Epithelial cell of esophagus (primary cell): ENCODE measurements around the gene TIMM9.
A peak's percentile ranks its signal among the peaks of the same experiment; 100 is the strongest.

ENCODE experiments used
- DNase-seq: peaks from one replicate; pipeline ENCODE4 v3.0.0; 2010; ENCODE audit warnings: low read depth
- H3K4me3 ChIP-seq: 2 replicates; pipeline ENCODE4 v1.5.1; 2011; ENCODE audit warnings: mild to moderate bottlenecking, low read length, control low read depth
- TF ChIP-seq, protein P1 (sequence below): IDR thresholded peaks from 2 replicates; pipeline ENCODE4 v1.5.1; 2011; ENCODE audit warnings: low read depth, mild to moderate bottlenecking, low read length, control low read depth, inconsistent platforms; ENCODE audit not compliant: insufficient read depth; ENCODE audit errors: missing control alignments

TIMM9 gene

DNA sequence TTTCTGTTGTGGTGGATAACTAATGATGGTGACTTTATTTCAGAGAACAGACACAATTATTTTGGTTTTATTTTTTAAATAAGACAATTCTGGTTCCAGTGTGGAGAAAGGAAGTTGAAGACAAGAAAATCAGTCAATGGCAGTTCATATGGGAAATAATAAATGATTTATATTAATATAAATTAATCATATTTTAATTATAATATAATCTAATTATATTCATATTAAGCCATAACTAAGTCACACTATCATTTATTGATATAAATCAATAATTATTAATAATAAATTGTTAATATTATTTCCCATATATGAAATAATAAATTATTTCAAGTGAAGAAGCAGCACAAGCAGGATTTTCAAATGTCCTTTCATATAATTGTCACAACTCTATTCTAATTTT is 28.8 kb downstream of the TIMM9 start:
- no peak overlapping the region for H3K4me3 ChIP-seq
- TF ChIP-seq, protein P1, sequence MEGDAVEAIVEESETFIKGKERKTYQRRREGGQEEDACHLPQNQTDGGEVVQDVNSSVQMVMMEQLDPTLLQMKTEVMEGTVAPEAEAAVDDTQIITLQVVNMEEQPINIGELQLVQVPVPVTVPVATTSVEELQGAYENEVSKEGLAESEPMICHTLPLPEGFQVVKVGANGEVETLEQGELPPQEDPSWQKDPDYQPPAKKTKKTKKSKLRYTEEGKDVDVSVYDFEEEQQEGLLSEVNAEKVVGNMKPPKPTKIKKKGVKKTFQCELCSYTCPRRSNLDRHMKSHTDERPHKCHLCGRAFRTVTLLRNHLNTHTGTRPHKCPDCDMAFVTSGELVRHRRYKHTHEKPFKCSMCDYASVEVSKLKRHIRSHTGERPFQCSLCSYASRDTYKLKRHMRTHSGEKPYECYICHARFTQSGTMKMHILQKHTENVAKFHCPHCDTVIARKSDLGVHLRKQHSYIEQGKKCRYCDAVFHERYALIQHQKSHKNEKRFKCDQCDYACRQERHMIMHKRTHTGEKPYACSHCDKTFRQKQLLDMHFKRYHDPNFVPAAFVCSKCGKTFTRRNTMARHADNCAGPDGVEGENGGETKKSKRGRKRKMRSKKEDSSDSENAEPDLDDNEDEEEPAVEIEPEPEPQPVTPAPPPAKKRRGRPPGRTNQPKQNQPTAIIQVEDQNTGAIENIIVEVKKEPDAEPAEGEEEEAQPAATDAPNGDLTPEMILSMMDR, result no peak
- no peak for DNase-seq

DNA sequence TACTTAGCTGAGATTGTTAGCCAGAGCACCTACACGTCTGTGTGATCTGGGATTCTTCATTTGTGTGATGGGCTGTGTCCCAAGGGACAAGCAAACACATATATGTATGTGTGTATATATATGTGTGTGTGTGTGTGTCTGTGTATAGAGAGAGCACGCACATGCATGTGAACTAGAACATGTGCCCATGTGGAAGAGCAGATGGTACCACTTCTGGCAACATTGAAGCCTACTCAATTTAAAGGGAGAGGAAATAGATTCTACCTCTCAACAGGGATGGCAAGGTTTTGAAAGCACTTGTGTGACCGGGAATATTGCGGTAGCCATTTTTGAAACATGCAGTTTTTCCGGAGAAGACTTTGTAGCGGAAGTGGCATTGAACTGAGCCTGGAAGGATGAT is 30.2 kb downstream of the TIMM9 start:
- TF ChIP-seq, protein P1, result no peak
- no peak overlapping the region for H3K4me3 ChIP-seq
- no peak for DNase-seq

DNA sequence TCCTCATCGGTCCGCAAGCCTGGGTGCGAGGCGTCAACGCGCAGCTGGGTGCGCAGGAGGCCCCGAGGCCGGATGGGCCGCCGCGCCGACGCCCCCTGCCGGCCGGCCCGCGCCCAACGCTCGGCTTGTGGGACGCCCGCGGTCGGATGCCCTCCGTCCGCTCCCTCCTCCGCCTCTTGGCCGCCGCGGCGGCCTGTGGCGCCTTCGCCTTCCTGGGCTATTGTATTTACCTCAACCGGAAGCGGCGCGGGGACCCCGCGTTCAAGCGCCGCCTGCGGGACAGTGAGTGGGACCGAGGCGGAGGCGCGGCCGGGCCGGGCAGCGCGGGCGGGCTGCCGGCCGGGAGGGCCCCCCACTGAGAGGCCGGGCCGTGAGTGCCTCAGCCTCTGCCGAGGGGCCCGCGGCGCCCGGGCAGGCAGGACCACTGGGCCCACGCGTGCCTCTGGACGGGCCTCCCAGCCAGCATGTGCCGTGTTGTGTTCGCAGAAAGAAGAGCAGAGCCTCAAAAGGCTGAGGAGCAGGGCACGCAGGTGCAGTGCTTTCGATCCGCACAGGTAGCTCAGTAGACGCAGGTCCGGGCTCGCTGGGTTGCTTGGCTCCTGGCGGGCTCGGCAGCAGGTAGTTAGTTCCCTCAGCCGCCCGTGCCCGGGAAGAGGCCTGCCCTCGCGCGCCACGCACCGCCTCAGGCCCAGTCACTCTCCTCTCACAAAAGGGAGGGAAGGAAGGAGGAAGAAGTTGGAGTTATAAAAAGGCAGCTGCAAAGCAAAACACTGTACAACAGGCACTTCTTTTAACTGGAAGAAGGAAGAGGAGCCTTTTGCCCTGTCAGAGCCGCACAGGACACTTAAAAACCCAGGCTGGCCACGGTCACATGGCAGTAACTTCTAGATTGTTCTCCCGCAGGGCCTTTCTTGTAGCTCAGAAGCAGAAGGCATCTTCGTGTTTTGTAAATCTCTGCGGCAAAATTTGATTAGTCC is 31.2 kb downstream of the TIMM9 start, which contains the start of gene TOMM20L:
Gene TOMM20L, plus strand, starts transcription at position 119 of the 977 bp plus-strand sequence. Its CDS starts 28 bp downstream, at position 147.
- peak within 1 kb of the TSS; percentile 39 for H3K4me3 ChIP-seq
- TF ChIP-seq, protein P1, result no peak
- DNase-seq, result peak; percentile 80

DNA sequence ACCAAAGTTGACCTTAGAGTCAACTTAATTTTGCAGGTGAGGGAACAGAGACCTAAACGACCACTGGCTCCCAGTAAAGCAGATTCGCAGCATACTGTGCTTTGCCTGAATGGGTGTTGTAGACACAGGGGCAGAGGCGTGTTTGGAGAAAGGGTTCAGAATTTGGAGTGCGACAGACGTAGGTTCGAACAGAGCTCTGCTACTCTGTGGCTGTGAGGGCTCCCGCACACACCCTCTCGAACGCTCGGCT is 31.8 kb downstream of the TIMM9 start:
- H3K4me3 ChIP-seq, result peak overlapping the region; percentile 31
- TF ChIP-seq, protein P1, result peak; percentile 15
- no peak for DNase-seq

DNA sequence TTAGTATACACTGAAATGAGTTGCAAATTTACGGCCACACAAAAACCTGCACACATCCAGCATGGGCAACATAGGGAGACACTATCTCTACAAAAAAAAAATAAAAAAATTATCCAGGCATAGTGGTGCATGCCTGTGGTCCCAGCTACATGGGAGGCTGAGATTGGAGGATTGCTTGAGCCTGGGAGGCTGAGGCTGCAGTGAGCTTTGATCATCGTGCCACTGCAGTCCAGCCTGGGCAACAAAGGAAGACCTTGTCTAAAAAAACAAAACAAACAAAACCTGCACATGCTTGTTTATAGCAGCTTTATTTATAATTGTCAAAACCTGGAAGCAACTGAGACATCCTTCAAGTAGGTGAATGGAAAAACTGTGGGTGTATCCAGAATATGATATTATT is 36.5 kb downstream of the TIMM9 start:
- no peak for DNase-seq
- TF ChIP-seq, protein P1, result no peak
- H3K4me3 ChIP-seq, result no peak overlapping the region

- TF ChIP-seq, protein P1, result no peak
- no peak for DNase-seq
- no peak overlapping the region for H3K4me3 ChIP-seq
Measured at GRCh38 chr14:58376791-58377190, 50.5 kb downstream of the TIMM9 start.

GRCh38 chr14:58368956-58369355 is 58.4 kb downstream of the TIMM9 start:
- TF ChIP-seq, protein P1, result no peak
- no peak overlapping the region for H3K4me3 ChIP-seq
- no peak for DNase-seq
